B cell (primary cell): Measurements from ENCODE around the gene MICOS13. TPM values are rescaled to one million over a fixed set of nuclear protein-coding genes. Genes with fewer than 3 reads are reported as not detected.

Experiments used
- ATAC-seq: fragments of 200-7000 bp; cut with Tn5 transposase; one replicate; pipeline ENCODE4 v1.10.0; 2021; ENCODE audit warnings: low read depth, mild to moderate bottlenecking, moderate number of reproducible peaks, moderate library complexity
- CTCF ChIA-PET: fragments of 350-600 bp; sonication (Branson Sonifier 250); formaldehyde crosslinking; loops from one replicate; lab custom pipeline; 2021; ENCODE audit warnings: antibody characterized with exemption, inconsistent platforms; lab: Charles Lee
- POLR2A ChIA-PET: fragments of 350-600 bp; sonication (Branson Sonifier 250); formaldehyde crosslinking; loops from one replicate; lab custom pipeline; 2021; ENCODE audit warnings: antibody characterized with exemption; lab: Charles Lee
- DNase-seq: peaks from one replicate; pipeline ENCODE4 v3.0.0; 2013
- H2AFZ ChIP-seq: 2 replicates; pipeline ENCODE4 v1.6.1; 2012; ENCODE audit warnings: mild to moderate bottlenecking, low read depth, low read length; ENCODE audit not compliant: insufficient read depth, poor library complexity, severe bottlenecking
- H3K27ac ChIP-seq, 2 donors: 1 replicate in 1 of 2; 2 replicates in 1 of 2; pipeline ENCODE4 v1.5.1; 2012 to 2013; ENCODE audit warnings: low read length in 2 of 2, mild to moderate bottlenecking in 2 of 2, moderate library complexity in 1 of 2
- H3K27me3 ChIP-seq, 4 experiments: fragments of 200-600 bp in 1 of 4; sonication (generic) in 1 of 4; replicated peaks in 1 of 4; 1 replicate in 2 of 4; 2 replicates in 2 of 4; pipeline versions ENCODE4 v1.6.1 to v1.7.0; 2013 to 2016; ENCODE audit warnings: low read length in 3 of 4, mild to moderate bottlenecking in 2 of 4, mixed read lengths in 1 of 4, moderate library complexity in 1 of 4; ENCODE audit not compliant: insufficient read depth in 4 of 4, control insufficient read depth in 3 of 4; ENCODE audit errors: control extremely low read depth in 1 of 4
- H3K36me3 ChIP-seq, 2 experiments: replicated peaks in 1 of 2; 1 replicate in 1 of 2; 2 replicates in 1 of 2; pipeline versions ENCODE4 v1.6.1 to v1.7.1; 2013; ENCODE audit warnings: low read length in 1 of 2; ENCODE audit not compliant: insufficient read depth in 2 of 2, control insufficient read depth in 1 of 2; ENCODE audit errors: control extremely low read depth in 1 of 2, extremely low read depth in 1 of 2
- H3K4me1 ChIP-seq, 2 donors: fragments of 200-600 bp in 1 of 2; sonication (generic) in 1 of 2; 1 replicate in 1 of 2; 2 replicates in 1 of 2; pipeline versions ENCODE4 v1.5.1 to v1.6.1; 2013 to 2017; ENCODE audit warnings: low read length in 2 of 2; ENCODE audit not compliant: control insufficient read depth in 2 of 2, insufficient read depth in 2 of 2
- H3K4me2 ChIP-seq: replicated peaks from 2 replicates; pipeline ENCODE3; 2012; ENCODE audit warnings: mild to moderate bottlenecking, low read depth, low read length; ENCODE audit not compliant: poor library complexity, severe bottlenecking
- H3K4me3 ChIP-seq, 5 experiments: fragments of 200-600 bp in 1 of 5; sonication (generic) in 1 of 5; 1 replicate in 3 of 5; 2 replicates in 2 of 5; pipeline versions ENCODE4 v1.5.1 to v1.7.0; 2011 to 2016; ENCODE audit warnings: low read length in 4 of 5, mild to moderate bottlenecking in 4 of 5, low read depth in 2 of 5, control low read depth in 1 of 5, moderate library complexity in 1 of 5; ENCODE audit not compliant: insufficient read depth in 1 of 5; ENCODE audit errors: control extremely low read depth in 1 of 5, extremely low read depth in 1 of 5
- H3K79me2 ChIP-seq: fragments of 200-600 bp; sonication (generic); one replicate; pipeline ENCODE4 v1.6.0; 2016; ENCODE audit warnings: low read length; ENCODE audit not compliant: control insufficient read depth, insufficient read depth
- H3K9ac ChIP-seq: fragments of 200-600 bp; sonication (generic); 2 replicates; pipeline ENCODE4 v1.6.1; 2017; ENCODE audit warnings: mild to moderate bottlenecking, low read length, moderate library complexity
- H3K9me3 ChIP-seq, 3 donors: one replicate each; pipeline versions ENCODE4 v1.6.1 to v1.7.1; 2013; ENCODE audit warnings: low read length in 2 of 3; ENCODE audit not compliant: control insufficient read depth in 2 of 3, insufficient read depth in 1 of 3; ENCODE audit errors: control extremely low read depth in 1 of 3
- H4K20me1 ChIP-seq: 2 replicates; pipeline ENCODE4 v1.6.0; 2012; ENCODE audit warnings: mild to moderate bottlenecking, low read length; ENCODE audit not compliant: insufficient read depth, control insufficient read depth, poor library complexity, severe bottlenecking
- H3K27ac Mint-ChIP-seq: one replicate; pipeline ENCODE4 v1.8.0; 2021; ENCODE audit warnings: mixed read lengths
- H3K27me3 Mint-ChIP-seq: one replicate; pipeline ENCODE4 v1.8.0; 2021; ENCODE audit warnings: mixed read lengths
- H3K4me1 Mint-ChIP-seq: one replicate; pipeline ENCODE4 v1.8.0; 2021; ENCODE audit warnings: mixed read lengths
- H3K4me3 Mint-ChIP-seq: one replicate; pipeline ENCODE4 v1.8.0; 2021; ENCODE audit warnings: mixed read lengths
- H3K9me3 Mint-ChIP-seq: one replicate; pipeline ENCODE4 v1.8.0; 2022; ENCODE audit warnings: mixed read lengths; ENCODE audit not compliant: insufficient read depth
- CTCF ChIP-seq: fragments of 200-600 bp; IDR thresholded peaks from one replicate; pipeline ENCODE4 v1.8.0; 2022; ENCODE audit warnings: antibody characterized with exemption, mild to moderate bottlenecking
- EZH2 ChIP-seq: IDR thresholded peaks from 2 replicates; pipeline ENCODE4 v1.6.1; 2012; ENCODE audit warnings: borderline replicate concordance, low read depth, mild to moderate bottlenecking, moderate library complexity, low read length; ENCODE audit not compliant: insufficient read depth, poor library complexity, severe bottlenecking
- WGBS: methylation state at CpG from one replicate; pipeline ENCODE4 v1.1.5; 2013; ENCODE audit warnings: missing lambda C conversion rate; ENCODE audit not compliant: insufficient coverage; 5-methylcytosine and 5-hydroxymethylcytosine counted together
- intact Hi-C: fragments of 100-400 bp; cut with micrococcal nuclease; formaldehyde crosslinking; loops from one replicate; pipeline ENCODE4 v1.10.0; 2022
- polyA plus RNA-seq: library from polyadenylated mRNA; depleted of rRNA; stranded (reverse); fragments of >200 nt; gene quantifications from 2 replicates; pipeline ENCODE4 v1.2.3, GENCODE V29; 2012
- total RNA-seq, 2 donors: library from RNA; stranded (reverse); fragments of 120-200 nt in 1 of 2; gene quantifications; 1 replicate in 1 of 2; 2 replicates in 1 of 2; pipeline versions ENCODE4 v1.2.3 to v1.2.4, GENCODE V29; 2013 to 2022

The MICOS13 gene
- total and polyA plus RNA-seq, 2 donors (not counting 1 experiment from before 2014, with no cell fraction given) = 30.8 to 41.9 TPM

- Histone ChIP-seq H3K36me3 (peaks cover 15 to 75% of the 10 kb centered on the region in 2 experiments), H2AFZ (no peak overlapping the region), H3K9me3 (no peaks in the 10 kb centered on the region), H4K20me1 (peaks cover 97% of the 10 kb centered on the region), H3K27ac (peak overlapping the region; percentile 45 to 95), H3K4me3 (no peak overlapping the region), H3K9ac (peak overlapping the region; percentile 3), H3K27me3 (no peaks in the 10 kb centered on the region), H3K79me2 (peaks cover 98% of the 10 kb centered on the region), H3K4me1 (peaks cover 61 to 74% of the 10 kb centered on the region in 2 donors), H3K4me2 (peak overlapping the region; percentile 55)
- ATAC-seq = no peak
- DNase-seq = no peak
- no CpG with 5 or more reads among the region's 1 CpG for WGBS
- ChIA-PET POLR2A (no interaction called here), CTCF (no interaction called here)
- peaks cover 82% of the 10 kb centered on the region for H3K4me1 Mint-ChIP-seq
- H3K4me3 Mint-ChIP-seq = peak overlapping the region; percentile 72
- H3K9me3 Mint-ChIP-seq = no peaks in the 10 kb centered on the region
- no peak for TF ChIP-seq EZH2
- TF ChIP-seq CTCF = no peak
- no peaks in the 10 kb centered on the region for H3K27me3 Mint-ChIP-seq
- H3K27ac Mint-ChIP-seq = peak overlapping the region; percentile 90
- intact Hi-C loops = loop anchor here (10.0 kb wide), 2 partner anchors 494 to 1154 kb away; partner anchors contain the start of gene HDGFL2
Observed at GRCh38 chr19:5628461-5628860, 51.9 kb downstream of the MICOS13 start.

Other genes with a start within 250 kb of the MICOS13 start
- gene ZNRF4, start 225.1 kb downstream of the MICOS13 start, total RNA-seq = not detected in 2 replicates
- gene ZNRF4, start 225.1 kb downstream of the MICOS13 start, polyA plus RNA-seq = not detected in 2 replicates
- 0.42 and 1.00 TPM in 2 replicates for gene TINCR, start 112.6 kb downstream of the MICOS13 start, total RNA-seq
- 0.37 and 0.54 TPM in 2 replicates for gene TINCR, start 112.6 kb downstream of the MICOS13 start, polyA plus RNA-seq
- 242 and 257 TPM in 2 replicates for gene SAFB2, start 57.7 kb downstream of the MICOS13 start, total RNA-seq
- 76.5 and 91.1 TPM in 2 replicates for gene SAFB2, start 57.7 kb downstream of the MICOS13 start, polyA plus RNA-seq
- 221 and 237 TPM in 2 replicates for gene SAFB, start 57.4 kb downstream of the MICOS13 start, total RNA-seq
- gene SAFB, start 57.4 kb downstream of the MICOS13 start, polyA plus RNA-seq = 91.0 and 127 TPM in 2 replicates
- gene HSD11B1L, start 511 bp upstream of the MICOS13 start, total RNA-seq = 1.4 and 1.8 TPM in 2 replicates
- gene HSD11B1L, start 511 bp upstream of the MICOS13 start, polyA plus RNA-seq = 4.5 and 4.6 TPM in 2 replicates
- gene RPL36, start 9.8 kb upstream of the MICOS13 start, total RNA-seq = 895 and 983 TPM in 2 replicates
- 551 and 899 TPM in 2 replicates for gene RPL36, start 9.8 kb upstream of the MICOS13 start, polyA plus RNA-seq
- 67.2 and 70.3 TPM in 2 replicates for gene LONP1, start 39.6 kb upstream of the MICOS13 start, total RNA-seq
- 60.1 and 65.6 TPM in 2 replicates for gene LONP1, start 39.6 kb upstream of the MICOS13 start, polyA plus RNA-seq
- gene CATSPERD, start 40.1 kb upstream of the MICOS13 start, total RNA-seq = not detected in 2 replicates
- not detected in 2 replicates for gene CATSPERD, start 40.1 kb upstream of the MICOS13 start, polyA plus RNA-seq
- gene PRR22, start 104.2 kb upstream of the MICOS13 start, total RNA-seq = 5.4 and 5.6 TPM in 2 replicates
- gene PRR22, start 104.2 kb upstream of the MICOS13 start, polyA plus RNA-seq = 3.4 and 4.1 TPM in 2 replicates
- 79.0 and 84.6 TPM in 2 replicates for gene DUS3L, start 110.6 kb upstream of the MICOS13 start, total RNA-seq
- gene DUS3L, start 110.6 kb upstream of the MICOS13 start, polyA plus RNA-seq = 118 and 202 TPM in 2 replicates
- 0.36 TPM in 1 of 2 replicates, not detected in the other for gene NRTN, start 124.6 kb upstream of the MICOS13 start, total RNA-seq
- gene NRTN, start 124.6 kb upstream of the MICOS13 start, polyA plus RNA-seq = 0.27 and 2.2 TPM in 2 replicates
- gene FUT6, start 159.2 kb upstream of the MICOS13 start, total RNA-seq = not detected in 2 replicates
- 0.03 TPM in 1 of 2 replicates, not detected in the other for gene FUT6, start 159.2 kb upstream of the MICOS13 start, polyA plus RNA-seq
- gene FUT3, start 170.9 kb upstream of the MICOS13 start, total RNA-seq = not detected in 2 replicates
- not detected in 2 replicates for gene FUT3, start 170.9 kb upstream of the MICOS13 start, polyA plus RNA-seq
- 0.27 TPM in 1 of 2 replicates, not detected in the other for gene FUT5, start 190.0 kb upstream of the MICOS13 start, total RNA-seq
- gene FUT5, start 190.0 kb upstream of the MICOS13 start, polyA plus RNA-seq = 0.56 TPM in 1 of 2 replicates, not detected in the other
- 107 and 115 TPM in 2 replicates for gene NDUFA11, start 223.3 kb upstream of the MICOS13 start, total RNA-seq
- gene NDUFA11, start 223.3 kb upstream of the MICOS13 start, polyA plus RNA-seq = 114 and 276 TPM in 2 replicates
- gene VMAC, start 224.4 kb upstream of the MICOS13 start, total RNA-seq = 27.1 and 27.8 TPM in 2 replicates
- gene VMAC, start 224.4 kb upstream of the MICOS13 start, polyA plus RNA-seq = 27.2 and 27.7 TPM in 2 replicates
- gene CAPS, start 233.7 kb upstream of the MICOS13 start, total RNA-seq = 40.0 and 46.5 TPM in 2 replicates
- 58.4 and 65.7 TPM in 2 replicates for gene CAPS, start 233.7 kb upstream of the MICOS13 start, polyA plus RNA-seq